HepG2 (cell line): ENCODE data around the gene SIK3. TPM values are rescaled to one million over a fixed set of nuclear protein-coding genes. Genes with fewer than 3 reads are reported as not detected.

Experiments used
- ATAC-seq: fragments of 200-7000 bp; cut with Tn5 transposase; 3 replicates; pipeline ENCODE4 v1.9.1; 2020; ENCODE audit warnings: mild to moderate bottlenecking, moderate library complexity
- BruUV-seq: library from RNA; stranded (reverse); fragments of 400-500 nt; replicated peaks from 2 replicates; lab custom pipeline; 2021; lab: Mats Ljungman, UMichigan
- CTCF ChIA-PET: fragments of 300-600 bp; formaldehyde crosslinking; extraction: SDS; loops from one replicate; lab custom pipeline; 2021; ENCODE audit warnings: low total read pairs, inconsistent platforms, low intra/inter-chr PET ratio; lab: Yijun Ruan, JAX
- POLR2A ChIA-PET: fragments of 350-600 bp; sonication (Branson Sonifier 250); formaldehyde crosslinking; loops from one replicate; lab custom pipeline; 2020; ENCODE audit warnings: antibody characterized with exemption, inconsistent platforms; lab: Yijun Ruan, JAX
- DNase-seq: peaks from one replicate; pipeline ENCODE4 v3.0.0-alpha.2; 2015; ENCODE audit warnings: low spot score
- FAIRE-seq: peaks from 3 replicates; lab custom pipeline; 2011; peaks lifted over from hg19 to GRCh38; lab: Jason Lieb, UNC
- H2AFZ ChIP-seq: one replicate; pipeline ENCODE4 v1.6.1; 2011; ENCODE audit warnings: low read length, inconsistent platforms
- H3K27ac ChIP-seq: fragments of 300-600 bp; 3 replicates; pipeline ENCODE4 v1.8.0; 2011; ENCODE audit warnings: mixed run types, mild to moderate bottlenecking, mixed read lengths, low read length, inconsistent platforms; ENCODE audit not compliant: insufficient read depth; ENCODE audit errors: extremely low read length
- H3K27me3 ChIP-seq, 2 experiments: fragments of 200-600 bp in 1 of 2; 2 replicates in 1 of 2; 3 replicates in 1 of 2; pipeline versions ENCODE4 v1.6.0 to v1.8.0; 2011; ENCODE audit warnings: low read length in 2 of 2, mild to moderate bottlenecking in 2 of 2, moderate library complexity in 2 of 2, inconsistent platforms in 1 of 2; ENCODE audit not compliant: insufficient read depth in 2 of 2, control insufficient read depth in 1 of 2
- H3K36me3 ChIP-seq, 2 experiments: fragments of 200-600 bp in 1 of 2; replicated peaks in 1 of 2; 2 replicates in 1 of 2; 3 replicates in 1 of 2; pipeline versions ENCODE4 v1.5.1 to v1.8.0; 2011; ENCODE audit warnings: low read length in 2 of 2, inconsistent platforms in 1 of 2; ENCODE audit not compliant: insufficient read depth in 2 of 2, control insufficient read depth in 1 of 2
- H3K4me1 ChIP-seq: 2 replicates; pipeline ENCODE4 v1.5.1; 2012; ENCODE audit warnings: low read length, inconsistent platforms; ENCODE audit not compliant: insufficient read depth
- H3K4me2 ChIP-seq: 2 replicates; pipeline ENCODE4 v1.6.0; 2011; ENCODE audit warnings: low read depth, low read length, inconsistent platforms
- H3K4me3 ChIP-seq, 3 experiments: fragments of 200-600 bp in 1 of 3; sonication (generic), shearing (Covaris generic) in 1 of 3; replicated peaks in 1 of 3; 2 replicates each; pipeline ENCODE4 v1.5.1; 2011 to 2016; ENCODE audit warnings: low read length in 3 of 3, inconsistent platforms in 2 of 3, low read depth in 2 of 3, mild to moderate bottlenecking in 2 of 3, control low read depth in 1 of 3, mixed read lengths in 1 of 3; ENCODE audit not compliant: insufficient read depth in 1 of 3
- H3K79me2 ChIP-seq: one replicate; pipeline ENCODE4 v1.6.1; 2011; ENCODE audit warnings: low read length, inconsistent platforms; ENCODE audit not compliant: insufficient read depth
- H3K9ac ChIP-seq: 2 replicates; pipeline ENCODE4 v1.6.0; 2011; ENCODE audit warnings: mild to moderate bottlenecking, low read depth, low read length, inconsistent platforms; ENCODE audit not compliant: insufficient read depth
- H3K9me3 ChIP-seq: 2 replicates; pipeline ENCODE4 v1.5.1; 2012; ENCODE audit warnings: mild to moderate bottlenecking, low read length
- H4K20me1 ChIP-seq: 2 replicates; pipeline ENCODE4 v1.6.0; 2011; ENCODE audit warnings: inconsistent platforms, mild to moderate bottlenecking, low read length, moderate library complexity; ENCODE audit not compliant: insufficient read depth
- ATF4 ChIP-seq, 2 experiments: fragments of 450-650 bp in 1 of 2; sonication (generic) in 1 of 2; formaldehyde crosslinking; IDR thresholded peaks; 2 replicates each; pipeline versions ENCODE4 v1.5.0 to v1.8.0; 2020 to 2022; ENCODE audit warnings: mild to moderate bottlenecking in 1 of 2, missing genetic modification reagents in 1 of 2
- BCL6 ChIP-seq: IDR thresholded peaks from 2 replicates; pipeline ENCODE4 v1.6.1; 2016; ENCODE audit warnings: missing genetic modification reagents, missing compliant biosample characterization
- CEBPB ChIP-seq: IDR thresholded peaks from 2 replicates; pipeline ENCODE4 v1.6.1; 2011; ENCODE audit warnings: low read depth, low read length, improper control_type of control experiment, borderline replicate concordance
- CREM ChIP-seq, 2 experiments: sonication (generic) in 1 of 2; formaldehyde crosslinking in 1 of 2; IDR thresholded peaks; 2 replicates each; pipeline versions ENCODE4 v1.4.0 to v1.6.1; 2016 to 2020; ENCODE audit warnings: antibody characterized with exemption in 1 of 2, mild to moderate bottlenecking in 1 of 2, missing genetic modification reagents in 1 of 2
- GATAD2A ChIP-seq: IDR thresholded peaks from 2 replicates; pipeline ENCODE4 v1.6.1; 2016
- HMG20A ChIP-seq: IDR thresholded peaks from 2 replicates; pipeline ENCODE4 v1.6.1; 2016; ENCODE audit warnings: borderline replicate concordance
- HNF4A ChIP-seq: sonication (generic); formaldehyde crosslinking; IDR thresholded peaks from 2 replicates; pipeline ENCODE4 v1.4.0; 2020; ENCODE audit warnings: missing genetic modification reagents
- HOXA5 ChIP-seq: sonication (generic); formaldehyde crosslinking; IDR thresholded peaks from 2 replicates; pipeline ENCODE4 v1.4.0; 2020; ENCODE audit warnings: missing genetic modification reagents
- ISL2 ChIP-seq: sonication (generic); formaldehyde crosslinking; IDR thresholded peaks from 2 replicates; pipeline ENCODE4 v1.5.0; 2020; ENCODE audit warnings: missing genetic modification reagents
- MAFG ChIP-seq: sonication (generic); formaldehyde crosslinking; IDR thresholded peaks from 2 replicates; pipeline ENCODE4 v1.5.1; 2020; ENCODE audit warnings: mild to moderate bottlenecking, missing genetic modification reagents
- MEIS1 ChIP-seq: sonication (generic); formaldehyde crosslinking; IDR thresholded peaks from 2 replicates; pipeline ENCODE4 v1.9.0; 2021; ENCODE audit warnings: mild to moderate bottlenecking, missing genetic modification reagents, moderate library complexity, borderline replicate concordance
- RARA ChIP-seq: IDR thresholded peaks from 2 replicates; pipeline ENCODE4 v1.6.1; 2016; ENCODE audit warnings: missing genetic modification reagents, missing compliant biosample characterization
- SKI ChIP-seq: fragments of 450-650 bp; IDR thresholded peaks from one replicate; pipeline ENCODE4 v1.6.1; 2018; ENCODE audit warnings: mild to moderate bottlenecking; ENCODE audit not compliant: partially characterized antibody
- SOX13 ChIP-seq, 3 experiments: fragments of 450-650 bp in 1 of 3; sonication (generic) in 1 of 3; formaldehyde crosslinking in 1 of 3; IDR thresholded peaks in 2 of 3; conservative IDR thresholded peaks in 1 of 3; 2 replicates each; pipeline versions ENCODE4 v1.5.0 to v1.6.1; 2016 to 2020; ENCODE audit warnings: antibody characterized with exemption in 1 of 3, mild to moderate bottlenecking in 1 of 3, missing compliant biosample characterization in 1 of 3, missing genetic modification reagents in 1 of 3, moderate library complexity in 1 of 3
- TCF7 ChIP-seq: sonication (generic); IDR thresholded peaks from 2 replicates; pipeline ENCODE4 v1.6.1; 2016; ENCODE audit warnings: antibody characterized with exemption, low read depth
- ZNF24 ChIP-seq: fragments of 450-650 bp; IDR thresholded peaks from 2 replicates; pipeline ENCODE4 v1.6.1; 2017; ENCODE audit warnings: antibody characterized with exemption, mild to moderate bottlenecking
- ZNF30 ChIP-seq: sonication (generic); formaldehyde crosslinking; IDR thresholded peaks from 2 replicates; pipeline ENCODE4 v1.5.0; 2020; ENCODE audit warnings: mild to moderate bottlenecking, missing genetic modification reagents
- ZNF704 ChIP-seq: sonication (generic); formaldehyde crosslinking; IDR thresholded peaks from 2 replicates; pipeline ENCODE4 v1.8.1; 2023; ENCODE audit warnings: mild to moderate bottlenecking, inconsistent platforms, moderate library complexity, missing genetic modification reagents, borderline replicate concordance
- WGBS: methylation state at CpG from one replicate; pipeline ENCODE4 v1.1.6; 2017; ENCODE audit warnings: low lambda C conversion rate; 5-methylcytosine and 5-hydroxymethylcytosine counted together
- in situ Hi-C: cut with HindIII; loops from 2 replicates; pipeline ENCODE4 v1.10.0; 2017; ENCODE audit warnings: low pct_unique_long_range_greater_than_20kb; ENCODE audit not compliant: extremely low pct_ligation_motif_present
- intact Hi-C: fragments of 100-400 bp; cut with micrococcal nuclease; formaldehyde crosslinking; loops from one replicate; pipeline ENCODE4 v1.10.0; 2022; ENCODE audit not compliant: unreplicated experiment
- polyA plus RNA-seq, 8 experiments: library from polyadenylated mRNA; depleted of rRNA in 3 of 8; stranded (reverse) in 7 of 8; unstranded in 1 of 8; fragments of >200 nt; fragmentation: Illumina TruSeq in 4 of 8; extraction: Trizol in 4 of 8; gene quantifications; 2 replicates each; pipeline versions ENCODE4 v1.2.1 to v1.2.3, GENCODE V29; 2011 to 2016; ENCODE audit warnings: low read depth in 4 of 8, missing spikeins in 1 of 8, mixed read lengths in 1 of 8; ENCODE audit not compliant: insufficient read depth in 1 of 8
- total RNA-seq, 5 experiments: library from RNA; depleted of rRNA; stranded (reverse); fragments of >200 nt; fragmentation: Illumina TruSeq; extraction: Trizol; gene quantifications; 2 replicates each; pipeline ENCODE4 v1.2.3, GENCODE V29; 2016; ENCODE audit warnings: low read depth in 1 of 5
- TF ChIP-seq, protein P1 (sequence below): sonication (generic); formaldehyde crosslinking; IDR thresholded peaks from 2 replicates; pipeline ENCODE4 v1.8.0; 2022; ENCODE audit warnings: mild to moderate bottlenecking, missing genetic modification reagents, moderate library complexity
- TF ChIP-seq, protein P2 (sequence below): sonication (generic); formaldehyde crosslinking; IDR thresholded peaks from 2 replicates; pipeline ENCODE4 v1.5.0; 2020; ENCODE audit warnings: mild to moderate bottlenecking, missing genetic modification reagents

SIK3 gene
- total and polyA plus RNA-seq, 2 of the 13 experiments (the other 11 are each of a cell fraction or from before 2014, with no cell fraction given): 5.7 to 9.8 TPM

- no peaks in the 10 kb centered on the region for H3K36me3 ChIP-seq
- H3K9ac ChIP-seq: no peak overlapping the region
- H3K79me2 ChIP-seq: peaks cover 20% of the 10 kb centered on the region
- ATAC-seq (no peak), DNase-seq (peak; percentile 41), FAIRE-seq (peak; percentile 56)
- H3K4me3 ChIP-seq: no peak overlapping the region
- peaks cover 42% of the 10 kb centered on the region for H4K20me1 ChIP-seq
- no TSS peak for BruUV-seq
- peak overlapping the region; percentile 15; the same call in 1 of the 2 replicates for H3K4me2 ChIP-seq
- H3K9me3 ChIP-seq: no peaks in the 10 kb centered on the region
- no peak overlapping the region for H3K27ac ChIP-seq
- ChIA-PET POLR2A (no interaction called here), CTCF (no interaction called here)
- H3K4me1 ChIP-seq: peaks cover 67% of the 10 kb centered on the region
- no peak overlapping the region for H2AFZ ChIP-seq
- intact Hi-C loops: no loop called here
- no peaks in the 10 kb centered on the region for H3K27me3 ChIP-seq
- in situ Hi-C loops: no loop called here
- WGBS: 27% methylated on average over 2 of the region's 2 CpGs
- TF ChIP-seq, protein P1, sequence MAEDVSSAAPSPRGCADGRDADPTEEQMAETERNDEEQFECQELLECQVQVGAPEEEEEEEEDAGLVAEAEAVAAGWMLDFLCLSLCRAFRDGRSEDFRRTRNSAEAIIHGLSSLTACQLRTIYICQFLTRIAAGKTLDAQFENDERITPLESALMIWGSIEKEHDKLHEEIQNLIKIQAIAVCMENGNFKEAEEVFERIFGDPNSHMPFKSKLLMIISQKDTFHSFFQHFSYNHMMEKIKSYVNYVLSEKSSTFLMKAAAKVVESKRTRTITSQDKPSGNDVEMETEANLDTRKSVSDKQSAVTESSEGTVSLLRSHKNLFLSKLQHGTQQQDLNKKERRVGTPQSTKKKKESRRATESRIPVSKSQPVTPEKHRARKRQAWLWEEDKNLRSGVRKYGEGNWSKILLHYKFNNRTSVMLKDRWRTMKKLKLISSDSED: no peak
- no peak for TF ChIP-seq MAFG (CRISPR knock-in tag)
- TF ChIP-seq ZNF24: no peak
- TF ChIP-seq SKI: no peak
- 0 out of 2 replicates have a peak, but pooled peaks have one; percentile 14 for TF ChIP-seq ISL2 (CRISPR knock-in tag)
- peak; percentile 53; the same call in 1 of the 2 replicates for TF ChIP-seq GATAD2A (CRISPR knock-in tag)
- no peak for TF ChIP-seq ZNF704 (CRISPR knock-in tag)
- peak; percentile 40; the same call in 1 of the 2 replicates for TF ChIP-seq BCL6 (CRISPR knock-in tag)
- no peak for TF ChIP-seq HOXA5 (CRISPR knock-in tag)
- TF ChIP-seq, protein P2, sequence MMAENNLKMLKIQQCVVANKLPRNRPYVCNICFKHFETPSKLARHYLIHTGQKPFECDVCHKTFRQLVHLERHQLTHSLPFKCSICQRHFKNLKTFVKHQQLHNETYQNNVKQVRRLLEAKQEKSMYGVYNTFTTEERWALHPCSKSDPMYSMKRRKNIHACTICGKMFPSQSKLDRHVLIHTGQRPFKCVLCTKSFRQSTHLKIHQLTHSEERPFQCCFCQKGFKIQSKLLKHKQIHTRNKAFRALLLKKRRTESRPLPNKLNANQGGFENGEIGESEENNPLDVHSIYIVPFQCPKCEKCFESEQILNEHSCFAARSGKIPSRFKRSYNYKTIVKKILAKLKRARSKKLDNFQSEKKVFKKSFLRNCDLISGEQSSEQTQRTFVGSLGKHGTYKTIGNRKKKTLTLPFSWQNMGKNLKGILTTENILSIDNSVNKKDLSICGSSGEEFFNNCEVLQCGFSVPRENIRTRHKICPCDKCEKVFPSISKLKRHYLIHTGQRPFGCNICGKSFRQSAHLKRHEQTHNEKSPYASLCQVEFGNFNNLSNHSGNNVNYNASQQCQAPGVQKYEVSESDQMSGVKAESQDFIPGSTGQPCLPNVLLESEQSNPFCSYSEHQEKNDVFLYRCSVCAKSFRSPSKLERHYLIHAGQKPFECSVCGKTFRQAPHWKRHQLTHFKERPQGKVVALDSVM (CRISPR knock-in tag): no peak
- no peak for TF ChIP-seq ZNF30 (CRISPR knock-in tag)
- TF ChIP-seq MEIS1 (CRISPR knock-in tag): no peak
- peak; percentile 23; the same call in 1 of the 2 replicates for TF ChIP-seq CREM (IDR thresholded peaks at IDR 0.05)
- no peak for TF ChIP-seq CREM (CRISPR knock-in tag; IDR thresholded peaks at IDR 0.05)
- TF ChIP-seq TCF7: peak; percentile 40; the same call in 1 of the 2 replicates
- TF ChIP-seq RARA: 0 out of 2 replicates have a peak, but pooled peaks have one; percentile 34
- no peak for TF ChIP-seq SOX13 (IDR thresholded peaks at IDR 0.05)
- TF ChIP-seq SOX13 (CRISPR knock-in tag; conservative IDR thresholded peaks at IDR 0.05 in 1 of 2, IDR thresholded peaks at IDR 0.05 in 1 of 2): peak in 1 of 2 experiments; percentile 15; a peak in 1 of 4 replicates
- TF ChIP-seq HMG20A (CRISPR knock-in tag): peak; percentile 19; the same call in 1 of the 2 replicates
- TF ChIP-seq CEBPB: peak; percentile 90
- TF ChIP-seq ATF4 (CRISPR knock-in tag; IDR thresholded peaks at IDR 0.05): no peak
- TF ChIP-seq HNF4A: peak; percentile 58
Measured at GRCh38 chr11:116986521-116987105, 111.6 kb downstream of the SIK3 start.
